ENCODE data around the gene CLEC4E.

DNA sequence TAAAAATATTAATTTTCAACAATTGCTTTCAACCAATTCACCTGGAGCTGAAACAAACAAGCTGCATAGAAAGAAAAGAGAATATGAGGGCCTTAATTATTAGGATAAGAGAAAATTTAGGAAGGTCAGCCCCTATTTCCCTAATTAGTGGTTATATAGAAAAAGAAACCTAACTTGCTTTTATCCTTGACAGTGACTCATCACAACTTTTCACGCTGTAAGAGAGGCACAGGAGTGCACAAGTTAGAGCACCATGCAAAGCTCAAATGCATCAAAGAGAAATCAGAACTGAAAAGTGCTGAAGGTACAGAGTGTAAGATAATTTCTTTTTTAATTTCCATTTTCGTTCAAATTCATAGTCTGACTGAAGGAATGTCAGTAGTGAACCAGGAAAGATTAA lies 22.7 kb downstream of the CLEC4E start:
- no peak for TF ChIP-seq EP300 (IDR thresholded peaks at IDR 0.05; ENCODE audit: borderline replicate concordance)
- no peak for TF ChIP-seq YY1 (IDR thresholded peaks at IDR 0.05; ENCODE audit: low read depth)
- TF ChIP-seq TAF1 (IDR thresholded peaks at IDR 0.05; ENCODE audit: low read depth), result no peak
- TF ChIP-seq CREB1 (IDR thresholded peaks at IDR 0.05; ENCODE audit: low read depth), result no peak
- TF ChIP-seq, protein P1, sequence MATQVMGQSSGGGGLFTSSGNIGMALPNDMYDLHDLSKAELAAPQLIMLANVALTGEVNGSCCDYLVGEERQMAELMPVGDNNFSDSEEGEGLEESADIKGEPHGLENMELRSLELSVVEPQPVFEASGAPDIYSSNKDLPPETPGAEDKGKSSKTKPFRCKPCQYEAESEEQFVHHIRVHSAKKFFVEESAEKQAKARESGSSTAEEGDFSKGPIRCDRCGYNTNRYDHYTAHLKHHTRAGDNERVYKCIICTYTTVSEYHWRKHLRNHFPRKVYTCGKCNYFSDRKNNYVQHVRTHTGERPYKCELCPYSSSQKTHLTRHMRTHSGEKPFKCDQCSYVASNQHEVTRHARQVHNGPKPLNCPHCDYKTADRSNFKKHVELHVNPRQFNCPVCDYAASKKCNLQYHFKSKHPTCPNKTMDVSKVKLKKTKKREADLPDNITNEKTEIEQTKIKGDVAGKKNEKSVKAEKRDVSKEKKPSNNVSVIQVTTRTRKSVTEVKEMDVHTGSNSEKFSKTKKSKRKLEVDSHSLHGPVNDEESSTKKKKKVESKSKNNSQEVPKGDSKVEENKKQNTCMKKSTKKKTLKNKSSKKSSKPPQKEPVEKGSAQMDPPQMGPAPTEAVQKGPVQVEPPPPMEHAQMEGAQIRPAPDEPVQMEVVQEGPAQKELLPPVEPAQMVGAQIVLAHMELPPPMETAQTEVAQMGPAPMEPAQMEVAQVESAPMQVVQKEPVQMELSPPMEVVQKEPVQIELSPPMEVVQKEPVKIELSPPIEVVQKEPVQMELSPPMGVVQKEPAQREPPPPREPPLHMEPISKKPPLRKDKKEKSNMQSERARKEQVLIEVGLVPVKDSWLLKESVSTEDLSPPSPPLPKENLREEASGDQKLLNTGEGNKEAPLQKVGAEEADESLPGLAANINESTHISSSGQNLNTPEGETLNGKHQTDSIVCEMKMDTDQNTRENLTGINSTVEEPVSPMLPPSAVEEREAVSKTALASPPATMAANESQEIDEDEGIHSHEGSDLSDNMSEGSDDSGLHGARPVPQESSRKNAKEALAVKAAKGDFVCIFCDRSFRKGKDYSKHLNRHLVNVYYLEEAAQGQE (IDR thresholded peaks at IDR 0.05; ENCODE audit: low read depth), result no peak
- TF ChIP-seq EGR1 (IDR thresholded peaks at IDR 0.05), result no peak
- TF ChIP-seq, protein P2, sequence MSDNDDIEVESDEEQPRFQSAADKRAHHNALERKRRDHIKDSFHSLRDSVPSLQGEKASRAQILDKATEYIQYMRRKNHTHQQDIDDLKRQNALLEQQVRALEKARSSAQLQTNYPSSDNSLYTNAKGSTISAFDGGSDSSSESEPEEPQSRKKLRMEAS (IDR thresholded peaks at IDR 0.05), result no peak
- TF ChIP-seq CEBPB (IDR thresholded peaks at IDR 0.05), result no peak
- TF ChIP-seq TCF12 (IDR thresholded peaks at IDR 0.05; ENCODE audit: low read depth), result no peak
- no peak for TF ChIP-seq RAD21 (IDR thresholded peaks at IDR 0.05; ENCODE audit: low read depth)
- no peak for TF ChIP-seq ZBTB7A (IDR thresholded peaks at IDR 0.05; ENCODE audit: low read depth)
